SK-N-MC (cell line): ENCODE measurements around the gene TRAPPC2L.

Experiments
- DNase-seq: peaks from one replicate; pipeline ENCODE4 v3.0.0-alpha.2; 2011; ENCODE audit warnings: low read depth, low spot score
- H3K27ac ChIP-seq: fragments of 200-600 bp; sonication (generic); 2 replicates; pipeline ENCODE4 v1.5.1; 2016; ENCODE audit warnings: mixed run types
- H3K36me3 ChIP-seq: fragments of 200-600 bp; sonication (generic); 2 replicates; pipeline ENCODE4 v1.6.1; 2017; ENCODE audit warnings: antibody characterized with exemption, low read length, mixed read lengths; ENCODE audit not compliant: insufficient read depth
- H3K4me3 ChIP-seq: fragments of 200-600 bp; sonication (generic); 2 replicates; pipeline ENCODE4 v1.5.1; 2016
- H3K9ac ChIP-seq: fragments of 200-600 bp; sonication (generic); 2 replicates; pipeline ENCODE4 v1.8.0; 2017; ENCODE audit warnings: mixed run types, mixed read lengths; ENCODE audit not compliant: insufficient read length
- H3K9me3 ChIP-seq: fragments of 200-600 bp; sonication (generic); 2 replicates; pipeline ENCODE4 v1.6.1; 2017; ENCODE audit warnings: low read depth, mild to moderate bottlenecking, antibody characterized with exemption, low read length, moderate library complexity, mixed read lengths
- EZH2 ChIP-seq: fragments of 200-600 bp; sonication (generic); IDR thresholded peaks from one replicate; pipeline ENCODE4 v1.6.1; 2017; ENCODE audit warnings: antibody characterized with exemption
- FOXP2 ChIP-seq: optimal IDR thresholded peaks from 2 replicates; pipeline ENCODE3; 2011; ENCODE audit warnings: mild to moderate bottlenecking, moderate library complexity; ENCODE audit not compliant: insufficient read depth; ENCODE audit errors: extremely low read length, control extremely low read depth
- POLR2AphosphoS5 ChIP-seq: IDR thresholded peaks from 2 replicates; pipeline ENCODE4 v1.6.1; 2012; ENCODE audit warnings: mild to moderate bottlenecking, low read depth, low read length, borderline replicate concordance

TRAPPC2L gene

GRCh38 chr16:88810912-88811768 lies 45.8 kb upstream of the TRAPPC2L start:
- peak overlapping the region; percentile 57 for H3K27ac ChIP-seq
- TF ChIP-seq EZH2 (no peak), FOXP2 (no peak), POLR2AphosphoS5 (peak; percentile 45; the same call in 1 of the 2 replicates)
- H3K9me3 ChIP-seq: no peaks in the 10 kb centered on the region
- DNase-seq: no peak
- peaks cover 19% of the 10 kb centered on the region; the same call in 1 of the 2 replicates for H3K36me3 ChIP-seq
- peak overlapping the region; percentile 80 for H3K4me3 ChIP-seq
- peak overlapping the region; percentile 81 for H3K9ac ChIP-seq

DNA sequence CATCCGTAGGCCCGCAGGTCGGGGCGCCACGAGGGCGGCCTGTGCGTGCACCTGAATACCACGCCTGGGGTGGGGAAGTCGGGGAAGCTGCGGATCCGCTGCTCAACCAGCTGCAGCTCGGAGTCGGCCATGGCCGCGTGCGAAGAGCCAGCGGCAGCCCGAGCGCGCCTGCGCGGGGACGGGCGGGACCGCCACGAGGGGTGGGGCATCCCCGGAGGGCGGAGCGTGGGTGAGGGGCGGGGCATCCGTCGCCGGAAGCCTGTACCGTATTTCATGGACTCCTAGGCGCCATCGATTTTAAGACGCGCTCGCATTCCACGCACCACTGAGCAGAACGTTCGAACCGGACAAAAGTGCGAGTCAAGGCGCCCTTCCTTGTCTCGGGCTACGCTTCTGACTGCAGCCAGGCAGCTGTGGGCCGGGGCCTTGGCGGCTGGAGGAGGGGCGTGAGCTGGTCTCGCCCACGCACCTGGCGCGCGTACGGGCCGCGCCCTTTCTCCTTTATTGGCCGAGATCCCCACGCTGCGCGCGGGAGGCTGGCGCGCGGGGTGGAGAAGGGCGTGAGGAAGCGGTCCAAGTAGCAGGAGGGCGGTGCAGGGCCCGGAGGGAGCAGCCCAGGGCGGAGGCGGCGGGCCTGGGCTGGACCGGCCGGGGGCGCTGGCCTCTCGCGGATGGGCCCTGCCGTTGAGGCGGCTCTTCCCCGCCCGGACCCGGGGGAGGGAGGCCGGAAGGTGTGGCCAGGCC lies 45.0 kb upstream of the TRAPPC2L start, which contains the start of gene APRT:
Gene APRT (minus strand): TSS at position 160 of the 744 bp plus-strand sequence. CDS start 29 bp downstream, at position 131.
- Histone ChIP-seq H3K27ac (peak within 1 kb of the TSS; percentile 57), H3K4me3 (peak within 1 kb of the TSS; percentile 80), H3K9me3 (no peaks in the 10 kb centered on the region), H3K9ac (peak within 1 kb of the TSS; percentile 81), H3K36me3 (peaks cover 12% of the 10 kb centered on the region; the same call in 1 of the 2 replicates)
- peak; percentile 22 for DNase-seq
- peak; percentile 66; the same call in 1 of the 2 replicates for TF ChIP-seq POLR2AphosphoS5
- no peak for TF ChIP-seq FOXP2

DNA sequence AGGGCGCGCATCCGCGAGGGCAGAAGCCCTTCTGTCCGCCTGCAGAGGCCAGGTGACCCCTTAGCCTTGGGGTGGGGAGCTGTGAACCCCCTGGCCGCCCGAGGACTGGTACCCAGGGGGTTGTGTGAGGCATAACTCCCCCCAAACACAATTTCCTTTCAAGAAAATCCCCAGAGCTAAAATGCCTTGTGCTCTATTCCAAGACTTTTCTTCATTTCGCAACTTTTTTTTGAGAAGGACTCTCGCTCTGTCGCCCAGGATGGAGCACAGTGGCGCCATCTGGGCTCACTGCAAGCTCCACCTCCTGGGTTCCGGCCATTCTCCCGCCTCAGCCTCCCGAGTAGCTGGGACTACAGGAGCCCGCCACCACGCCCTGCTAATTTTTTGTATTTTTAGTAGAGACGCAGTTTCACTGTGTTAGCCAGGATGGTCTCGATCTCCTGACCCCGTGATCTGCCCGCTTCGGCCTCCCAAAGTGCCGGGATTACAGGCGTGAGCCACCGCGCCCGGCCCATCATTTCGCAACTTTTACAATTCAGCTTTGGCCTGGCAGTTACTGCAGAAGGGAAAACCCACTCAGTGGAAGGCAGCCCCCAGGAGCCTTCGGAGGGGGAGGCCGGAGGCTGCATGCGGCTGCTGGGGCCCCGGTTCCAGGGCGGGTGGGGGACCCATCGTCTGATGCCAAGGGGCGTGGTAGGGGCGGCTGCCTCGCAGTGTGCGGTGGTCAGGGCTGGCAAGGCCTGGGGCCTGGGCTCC lies 44.2 kb upstream of the TRAPPC2L start:
- no peak overlapping the region for H3K9ac ChIP-seq
- DNase-seq: no peak
- no peak overlapping the region for H3K27ac ChIP-seq
- H3K36me3 ChIP-seq: peaks cover 6% of the 10 kb centered on the region; the same call in 1 of the 2 replicates
- H3K4me3 ChIP-seq: no peak overlapping the region
- TF ChIP-seq POLR2AphosphoS5 (no peak), FOXP2 (no peak), EZH2 (no peak)
- H3K9me3 ChIP-seq: no peaks in the 10 kb centered on the region

- H3K27ac ChIP-seq: no peak overlapping the region
- TF ChIP-seq POLR2AphosphoS5: peak; percentile 26; the same call in 1 of the 2 replicates
- TF ChIP-seq EZH2: no peak
- no peaks in the 10 kb centered on the region; the same call in 1 of the 2 replicates for H3K36me3 ChIP-seq
- no peak overlapping the region for H3K9ac ChIP-seq
- H3K4me3 ChIP-seq: no peak overlapping the region
- no peak for DNase-seq
- H3K9me3 ChIP-seq: no peaks in the 10 kb centered on the region
Measured at GRCh38 chr16:88813269-88814143, 43.4 kb upstream of the TRAPPC2L start.

DNA sequence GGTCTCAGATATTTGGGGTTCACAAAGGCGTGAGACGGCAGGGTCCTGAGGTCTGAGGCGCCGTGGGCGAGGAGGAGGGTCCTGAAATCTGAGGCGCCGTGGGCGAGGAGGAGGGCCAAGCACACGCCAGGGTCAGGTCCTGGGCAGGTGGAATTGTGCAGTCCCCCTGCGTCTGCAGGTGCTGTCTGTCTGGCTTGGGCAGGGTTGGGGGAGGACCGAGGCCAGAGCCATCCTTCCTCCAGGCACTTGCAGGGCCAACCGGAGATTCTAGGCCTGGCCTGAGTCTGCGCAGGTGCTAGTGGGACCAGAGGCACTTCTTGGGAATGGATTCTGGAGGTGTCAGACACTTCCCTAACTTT lies 42.8 kb upstream of the TRAPPC2L start:
- TF ChIP-seq EZH2 (no peak), POLR2AphosphoS5 (no peak), FOXP2 (no peak)
- no peak for DNase-seq
- no peaks in the 10 kb centered on the region for H3K9me3 ChIP-seq
- H3K9ac ChIP-seq: no peak overlapping the region
- H3K27ac ChIP-seq: no peak overlapping the region
- no peaks in the 10 kb centered on the region for H3K36me3 ChIP-seq
- no peak overlapping the region for H3K4me3 ChIP-seq

DNA sequence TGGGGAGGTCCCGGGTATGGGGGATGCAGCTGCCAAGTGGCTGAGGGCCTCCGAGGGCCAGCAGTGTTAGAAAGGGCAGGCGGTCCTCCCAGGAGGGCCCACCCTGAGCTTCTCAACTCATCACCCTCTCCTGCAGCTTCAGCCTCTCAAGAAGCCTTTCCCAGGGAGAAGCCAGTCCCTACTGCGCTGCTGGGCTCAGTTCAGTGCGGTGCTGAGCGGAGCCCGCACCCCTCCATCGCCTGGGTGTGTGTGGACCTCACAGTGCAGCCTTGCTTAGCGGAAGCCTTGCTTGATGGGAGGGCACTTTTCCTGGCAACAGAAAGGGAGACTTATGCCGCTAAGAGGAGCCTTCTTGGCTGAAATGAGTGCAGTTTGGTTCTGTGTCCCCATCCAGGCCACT lies 41.7 kb upstream of the TRAPPC2L start:
- Histone ChIP-seq H3K9me3 (no peaks in the 10 kb centered on the region), H3K9ac (no peak overlapping the region), H3K36me3 (no peaks in the 10 kb centered on the region), H3K27ac (no peak overlapping the region), H3K4me3 (no peak overlapping the region)
- no peak for DNase-seq
- TF ChIP-seq EZH2 (no peak), FOXP2 (no peak), POLR2AphosphoS5 (no peak)

DNA sequence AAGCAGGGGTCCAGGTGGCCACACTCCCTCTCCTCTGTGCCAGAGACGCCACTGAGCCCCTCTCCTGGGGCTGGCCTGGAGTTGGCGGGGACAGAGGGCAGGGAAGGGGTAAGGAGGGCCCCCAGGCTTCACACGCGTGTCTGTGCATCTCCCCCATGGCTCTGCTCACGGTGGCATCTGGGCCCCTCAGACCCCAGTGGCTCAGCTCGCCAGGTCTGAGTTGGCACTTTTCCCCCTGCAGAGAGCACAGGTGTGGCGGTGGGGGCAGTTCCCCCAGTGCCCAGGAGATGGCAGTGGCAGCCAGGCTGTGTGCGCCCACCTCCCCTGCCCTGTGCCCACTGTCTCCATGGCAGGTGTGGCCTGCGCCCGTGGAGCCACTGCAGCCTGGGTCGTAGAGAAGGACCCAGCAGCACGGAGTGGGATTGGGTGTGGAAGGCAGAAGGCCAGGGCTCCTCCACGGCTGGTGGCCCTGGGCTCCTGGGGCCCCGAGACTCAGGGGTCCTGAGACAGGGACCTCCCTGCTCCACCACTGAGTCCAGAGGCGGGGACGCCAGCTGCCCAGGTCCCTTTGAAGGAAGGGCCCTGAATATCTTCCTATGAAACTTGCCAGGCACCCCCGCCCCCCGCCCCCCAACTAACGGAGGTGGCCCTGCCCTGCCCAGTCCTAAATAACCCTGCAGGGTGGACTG lies 40.9 kb upstream of the TRAPPC2L start:
- no peak for DNase-seq
- H3K36me3 ChIP-seq: no peaks in the 10 kb centered on the region
- H3K27ac ChIP-seq: no peak overlapping the region
- no peak overlapping the region for H3K9ac ChIP-seq
- no peak for TF ChIP-seq FOXP2
- TF ChIP-seq POLR2AphosphoS5: no peak
- no peak for TF ChIP-seq EZH2
- no peak overlapping the region for H3K4me3 ChIP-seq
- no peaks in the 10 kb centered on the region for H3K9me3 ChIP-seq
